Cardiac fibroblast (primary cell): ENCODE measurements around the gene MMP28.

Source experiments
- DNase-seq, 2 donors: peaks; one replicate each; pipeline versions ENCODE4 v3.0.0 to v3.0.0-alpha.2; 2010; ENCODE audit warnings: low read depth in 2 of 2
- H3K4me3 ChIP-seq, 2 donors: replicated peaks in 1 of 2; 1 replicate in 1 of 2; 2 replicates in 1 of 2; pipeline ENCODE4 v1.5.1; 2011; ENCODE audit warnings: low read depth in 2 of 2, low read length in 2 of 2, mild to moderate bottlenecking in 2 of 2, moderate library complexity in 1 of 2
- TF ChIP-seq, protein P1 (sequence below): IDR thresholded peaks from one replicate; pipeline ENCODE4 v1.5.1; 2011; ENCODE audit warnings: low read depth, mild to moderate bottlenecking, low read length, inconsistent platforms

The MMP28 gene

GRCh38 chr17:35809855-35810461 is 14.5 kb upstream of the MMP28 start:
- peak; percentile 30 to 54 for DNase-seq
- TF ChIP-seq, protein P1, sequence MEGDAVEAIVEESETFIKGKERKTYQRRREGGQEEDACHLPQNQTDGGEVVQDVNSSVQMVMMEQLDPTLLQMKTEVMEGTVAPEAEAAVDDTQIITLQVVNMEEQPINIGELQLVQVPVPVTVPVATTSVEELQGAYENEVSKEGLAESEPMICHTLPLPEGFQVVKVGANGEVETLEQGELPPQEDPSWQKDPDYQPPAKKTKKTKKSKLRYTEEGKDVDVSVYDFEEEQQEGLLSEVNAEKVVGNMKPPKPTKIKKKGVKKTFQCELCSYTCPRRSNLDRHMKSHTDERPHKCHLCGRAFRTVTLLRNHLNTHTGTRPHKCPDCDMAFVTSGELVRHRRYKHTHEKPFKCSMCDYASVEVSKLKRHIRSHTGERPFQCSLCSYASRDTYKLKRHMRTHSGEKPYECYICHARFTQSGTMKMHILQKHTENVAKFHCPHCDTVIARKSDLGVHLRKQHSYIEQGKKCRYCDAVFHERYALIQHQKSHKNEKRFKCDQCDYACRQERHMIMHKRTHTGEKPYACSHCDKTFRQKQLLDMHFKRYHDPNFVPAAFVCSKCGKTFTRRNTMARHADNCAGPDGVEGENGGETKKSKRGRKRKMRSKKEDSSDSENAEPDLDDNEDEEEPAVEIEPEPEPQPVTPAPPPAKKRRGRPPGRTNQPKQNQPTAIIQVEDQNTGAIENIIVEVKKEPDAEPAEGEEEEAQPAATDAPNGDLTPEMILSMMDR, result no peak

GRCh38 chr17:35808962-35809854 is 13.8 kb upstream of the MMP28 start, which contains the start of gene TAF15:
Gene TAF15 (plus strand): TSS chr17:35809484. CDS start chr17:35809570, 86 bp downstream.
- peak within 1 kb of the TSS; percentile 88 to 96 for H3K4me3 ChIP-seq
- DNase-seq, result peak; percentile 99
- TF ChIP-seq, protein P1, result peak; percentile 87

More at GRCh38 chr17:35809855-35810461, 14.5 kb upstream of the MMP28 start:
- peak overlapping the region; percentile 88 to 96 for H3K4me3 ChIP-seq

GRCh38 chr17:35808240-35808961 is 13.0 kb upstream of the MMP28 start:
- TF ChIP-seq, protein P1, result no peak
- H3K4me3 ChIP-seq, result peak overlapping the region; percentile 54 to 88
- no peak for DNase-seq

GRCh38 chr17:35807371-35808144 is 12.1 kb upstream of the MMP28 start:
- peak; percentile 67 to 73 for DNase-seq
- no peak overlapping the region for H3K4me3 ChIP-seq
- TF ChIP-seq, protein P1, result no peak

- DNase-seq, result peak; percentile 95 to 97
- no peak overlapping the region for H3K4me3 ChIP-seq
- TF ChIP-seq, protein P1, result peak; percentile 98
Measured at GRCh38 chr17:35804658-35805192, 9.3 kb upstream of the MMP28 start.
